Measurements from ENCODE around the gene STK24. TPM values are rescaled to one million over a fixed set of nuclear protein-coding genes. Genes with fewer than 3 reads are reported as not detected.

STK24 gene
- total and polyA plus RNA-seq, 2 of the 4 experiments (the other 2 are of a cell fraction), result 29.2 to 43.4 TPM

GRCh38 chr13:98474761-98475160 lies 102.1 kb downstream of the STK24 start:
- Histone ChIP-seq H3K79me1 (ENCODE audit: low read depth in 1 of 2, low read length in 2 of 2) (peaks cover 28 to 93% of the 10 kb centered on the region in 2 experiments), H3K4ac (ENCODE audit: low read depth, low read length) (no peak overlapping the region), H3K27me3 (ENCODE audit: control insufficient read depth, insufficient read depth, low read length) (no peaks in the 10 kb centered on the region), H3K36me3 (ENCODE audit: control insufficient read depth, insufficient read depth, low read length) (peaks cover 31% of the 10 kb centered on the region), H3K4me1 (ENCODE audit: control insufficient read depth, insufficient read depth, low read length) (peaks cover 15% of the 10 kb centered on the region), H3K56ac (ENCODE audit: extremely low read depth, insufficient read depth, low read length) (no peak overlapping the region), H4K20me1 (ENCODE audit: insufficient read depth, low read length) (peaks cover 24% of the 10 kb centered on the region; the same call in 1 of the 2 replicates), H2BK20ac (ENCODE audit: low read depth, low read length) (no peak overlapping the region), H3K18ac (ENCODE audit: low read depth, low read length) (no peak overlapping the region), H3K4me2 (ENCODE audit: low read depth, low read length) (no peak overlapping the region), H3K27ac (ENCODE audit: insufficient read depth, low read length) (no peak overlapping the region), H3K4me3 (ENCODE audit: insufficient read depth, low read depth, low read length) (no peak overlapping the region), H2AFZ (replicated peaks; ENCODE audit: low read length, poor library complexity) (no peak overlapping the region), H2BK5ac (ENCODE audit: low read depth, low read length, poor library complexity, severe bottlenecking) (no peak overlapping the region), H2AK5ac (ENCODE audit: low read depth, low read length) (no peak overlapping the region), H4K91ac (ENCODE audit: insufficient read depth, low read depth, low read length) (no peak overlapping the region), H2BK120ac (ENCODE audit: low read depth, low read length) (no peak overlapping the region), H3K23ac (ENCODE audit: low read depth, low read length) (no peak overlapping the region), H4K5ac (ENCODE audit: low read depth, low read length) (no peak overlapping the region), H4K8ac (ENCODE audit: low read depth in 2 of 2, low read length in 2 of 2) (no peak overlapping the region), H3K9ac (ENCODE audit: low read depth, low read length) (no peak overlapping the region), H2AK9ac (replicated peaks; ENCODE audit: low read depth, low read length, poor library complexity) (no peak overlapping the region), H3K14ac (replicated peaks; ENCODE audit: low read depth, low read length) (no peak overlapping the region), H3K9me1 (ENCODE audit: insufficient read depth, low read length) (peaks cover 25% of the 10 kb centered on the region), H3K9me3 (ENCODE audit: control insufficient read depth, insufficient read depth, low read length) (no peaks in the 10 kb centered on the region), H2BK15ac (ENCODE audit: low read depth, low read length) (no peak overlapping the region)
- no TSS peak for BruUV-seq (replicated peaks)
- POLR2A ChIA-PET (ENCODE audit: unreplicated experiment), result no interaction called here
- TF ChIP-seq RFX5 (IDR thresholded peaks at IDR 0.05; ENCODE audit: low read depth, low read length) (no peak), MAFK (IDR thresholded peaks at IDR 0.05; ENCODE audit: low read depth, low read length) (no peak), ELK1 (IDR thresholded peaks at IDR 0.05; ENCODE audit: borderline replicate concordance, low read depth, low read length) (no peak)
- WGBS, 2 experiments (ENCODE audit: extremely low coverage in 2 of 2, insufficient read length in 1 of 2), result 94% methylated on average over 16 of the region's 24 CpGs; no CpG with 5 or more reads in 1 of the 2 experiments
- ATAC-seq (ENCODE audit: low read depth) (no peak), DNase-seq (no peak)
- in situ Hi-C loops (cut with MboI; ENCODE audit: low sequenced_read_pairs) (no loop called here), dilution Hi-C loops (cut with HindIII; ENCODE audit: low sequenced_read_pairs, unreplicated experiment) (loop anchor here (25.0 kb wide), 1 partner anchor 188 kb away; no protein-coding TSS in a partner anchor), intact Hi-C loops (cut with micrococcal nuclease) (no loop called here)
- CTCF ChIA-PET, result no interaction called here
